ENCODE results near the gene CPSF4. TPM values are rescaled to one million over a fixed set of nuclear protein-coding genes. Genes with fewer than 3 reads are reported as not detected.
"Not testable (repeated sequence)": the region's sequence is repeated elsewhere in the genome, so short reads cannot be mapped to it uniquely, and the experiment has no call there.

CPSF4 gene
- total RNA-seq, 1 donor from 2014 or later: 16.1 TPM

GRCh38 chr7:99408379-99409191, 30.2 kb upstream of the CPSF4 start, which contains the start of the genes BUD31 and PDAP1:
Gene BUD31 (plus strand): TSS chr7:99408969. CDS start chr7:99411093, 2,124 bp downstream.
Gene PDAP1 (minus strand): TSS chr7:99408597. CDS start chr7:99408548, 49 bp downstream.
- peak; percentile 96 for DNase-seq (ENCODE audit: low spot score)

GRCh38 chr7:99409192-99409572, 29.6 kb upstream of the CPSF4 start:
- peak; percentile 19 for DNase-seq (ENCODE audit: low spot score)

- DNase-seq (ENCODE audit: low spot score): no peak
Observed at GRCh38 chr7:99409806-99410205, 28.9 kb upstream of the CPSF4 start.

GRCh38 chr7:99410635-99411034, 28.1 kb upstream of the CPSF4 start:
- DNase-seq (ENCODE audit: low spot score): no peak

GRCh38 chr7:99415513-99416127, 23.1 kb upstream of the CPSF4 start:
- peak; percentile 32 for DNase-seq (ENCODE audit: low spot score)

GRCh38 chr7:99418260-99418659, 20.5 kb upstream of the CPSF4 start:
- DNase-seq (ENCODE audit: low spot score): no peak

GRCh38 chr7:99419323-99420021, 19.3 kb upstream of the CPSF4 start:
- no peak for DNase-seq (ENCODE audit: low spot score)

GRCh38 chr7:99420213-99420612, 18.5 kb upstream of the CPSF4 start:
- no peak for DNase-seq (ENCODE audit: low spot score)

- DNase-seq (ENCODE audit: low spot score): peak; percentile 61
Observed at GRCh38 chr7:99420986-99421385, 17.8 kb upstream of the CPSF4 start.

- DNase-seq (ENCODE audit: low spot score): no peak
Observed at GRCh38 chr7:99422186-99422585, 16.6 kb upstream of the CPSF4 start.

GRCh38 chr7:99422625-99423024, 16.1 kb upstream of the CPSF4 start:
- no peak for DNase-seq (ENCODE audit: low spot score)

- no peak for DNase-seq (ENCODE audit: low spot score)
Observed at GRCh38 chr7:99424932-99425730, 13.6 kb upstream of the CPSF4 start.

GRCh38 chr7:99428972-99429566, 9.7 kb upstream of the CPSF4 start:
- no peak for DNase-seq (ENCODE audit: low spot score)

GRCh38 chr7:99429756-99430155, 9.0 kb upstream of the CPSF4 start:
- DNase-seq (ENCODE audit: low spot score): no peak

- not testable (repeated sequence) for DNase-seq (ENCODE audit: low spot score)
Observed at GRCh38 chr7:99431756-99432540, 6.8 kb upstream of the CPSF4 start.

- no peak for DNase-seq (ENCODE audit: low spot score)
Observed at GRCh38 chr7:99433158-99433557, 5.6 kb upstream of the CPSF4 start.

GRCh38 chr7:99437946-99438572, 684 bp upstream of the CPSF4 start:
- no peak for DNase-seq (ENCODE audit: low spot score)

- DNase-seq (ENCODE audit: low spot score): no peak
Observed at GRCh38 chr7:99440195-99440594, 1.5 kb downstream of the CPSF4 start.

GRCh38 chr7:99446096-99446495, 7.4 kb downstream of the CPSF4 start:
- DNase-seq (ENCODE audit: low spot score): no peak

GRCh38 chr7:99447943-99448342, 9.2 kb downstream of the CPSF4 start:
- no peak for DNase-seq (ENCODE audit: low spot score)

All from umbilical cord (tissue), 2 donors.